AG09319 (cell line): ENCODE results near the gene PARD3.
A peak's percentile ranks its signal among the peaks of the same experiment; 100 is the strongest.
"Not testable (repeated sequence)": the region's sequence is repeated elsewhere in the genome, so short reads cannot be mapped to it uniquely, and the experiment has no call there.

Source experiments
- DNase-seq: peaks from one replicate; pipeline ENCODE4 v3.0.0-alpha.2; 2010; ENCODE audit warnings: low read depth; ENCODE audit errors: extremely low read depth
- TF ChIP-seq, protein P1 (sequence below): IDR thresholded peaks from 2 replicates; pipeline ENCODE4 v1.5.1; 2011; ENCODE audit warnings: low read depth, mild to moderate bottlenecking, inconsistent platforms, low read length, moderate library complexity

Gene PARD3

DNA sequence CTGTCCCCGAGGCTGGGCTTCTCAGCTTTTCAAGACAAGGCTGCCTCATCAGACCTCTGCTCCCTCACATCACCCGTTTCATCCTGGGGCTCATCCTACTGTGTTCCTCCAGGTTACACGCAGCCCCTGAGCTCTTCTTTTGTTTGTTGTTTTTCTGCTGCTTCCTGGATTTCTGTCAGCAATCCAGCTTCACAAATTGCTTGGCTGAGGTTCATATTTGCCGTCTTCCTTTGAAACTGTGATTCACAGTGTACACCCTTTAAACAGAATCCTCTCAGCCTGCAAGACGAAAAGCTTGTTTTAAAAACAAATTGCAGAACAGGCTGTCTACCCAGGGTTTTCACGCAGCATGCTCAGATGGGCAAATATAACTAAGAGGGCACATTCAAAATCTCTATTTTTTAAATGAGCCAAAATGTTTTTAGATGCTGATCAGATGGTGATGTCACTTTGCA is 39.1 kb upstream of the PARD3 start:
- TF ChIP-seq, protein P1, sequence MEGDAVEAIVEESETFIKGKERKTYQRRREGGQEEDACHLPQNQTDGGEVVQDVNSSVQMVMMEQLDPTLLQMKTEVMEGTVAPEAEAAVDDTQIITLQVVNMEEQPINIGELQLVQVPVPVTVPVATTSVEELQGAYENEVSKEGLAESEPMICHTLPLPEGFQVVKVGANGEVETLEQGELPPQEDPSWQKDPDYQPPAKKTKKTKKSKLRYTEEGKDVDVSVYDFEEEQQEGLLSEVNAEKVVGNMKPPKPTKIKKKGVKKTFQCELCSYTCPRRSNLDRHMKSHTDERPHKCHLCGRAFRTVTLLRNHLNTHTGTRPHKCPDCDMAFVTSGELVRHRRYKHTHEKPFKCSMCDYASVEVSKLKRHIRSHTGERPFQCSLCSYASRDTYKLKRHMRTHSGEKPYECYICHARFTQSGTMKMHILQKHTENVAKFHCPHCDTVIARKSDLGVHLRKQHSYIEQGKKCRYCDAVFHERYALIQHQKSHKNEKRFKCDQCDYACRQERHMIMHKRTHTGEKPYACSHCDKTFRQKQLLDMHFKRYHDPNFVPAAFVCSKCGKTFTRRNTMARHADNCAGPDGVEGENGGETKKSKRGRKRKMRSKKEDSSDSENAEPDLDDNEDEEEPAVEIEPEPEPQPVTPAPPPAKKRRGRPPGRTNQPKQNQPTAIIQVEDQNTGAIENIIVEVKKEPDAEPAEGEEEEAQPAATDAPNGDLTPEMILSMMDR, result no peak

DNA sequence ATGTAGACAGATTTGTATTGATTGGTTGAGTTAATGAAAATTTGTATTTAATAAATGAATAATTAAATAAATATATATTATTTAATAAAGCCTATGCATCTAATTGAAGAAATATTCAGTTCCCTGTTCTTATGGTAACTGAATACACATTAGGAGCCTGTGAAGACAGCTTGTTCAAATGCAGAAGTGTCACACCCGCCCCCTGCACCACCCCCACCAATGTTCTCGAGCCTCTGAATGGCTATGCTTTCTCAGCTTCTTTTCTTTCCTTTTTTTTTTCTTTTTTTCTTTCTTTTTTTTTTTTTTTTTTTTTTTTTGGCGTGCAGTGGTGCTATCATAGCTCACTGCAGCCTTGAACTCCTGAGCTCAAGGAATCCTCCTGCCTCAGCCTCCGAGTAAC is 38.3 kb upstream of the PARD3 start:
- TF ChIP-seq, protein P1, result no peak
- no peak for DNase-seq

More for the DNA sequence above, 39.1 kb upstream of the PARD3 start:
- DNase-seq, result peak; percentile 22

DNA sequence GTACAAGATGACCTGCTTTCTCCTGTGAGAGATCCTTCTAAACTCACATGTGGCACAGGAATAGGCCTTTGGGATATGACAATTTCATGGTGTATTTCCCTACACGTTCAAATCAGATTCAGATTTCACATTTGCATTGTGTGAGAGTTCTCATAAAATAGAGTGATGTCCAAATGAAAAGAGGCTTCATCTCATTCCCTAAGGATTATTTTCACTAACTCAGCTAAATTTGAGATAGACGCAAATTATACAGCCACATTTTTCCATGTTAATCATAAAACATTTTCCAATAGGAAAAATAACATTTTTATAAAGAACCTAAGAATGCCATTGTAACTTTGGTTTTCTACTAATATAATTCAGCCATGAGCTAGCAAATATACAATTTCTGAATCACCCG is 35.5 kb upstream of the PARD3 start:
- DNase-seq, result no peak
- TF ChIP-seq, protein P1, result no peak

- DNase-seq, result no peak
- TF ChIP-seq, protein P1, result no peak
Measured at GRCh38 chr10:34850036-34850435, 34.9 kb upstream of the PARD3 start.

GRCh38 chr10:34845070-34845469 is 30.0 kb upstream of the PARD3 start:
- no peak for DNase-seq
- TF ChIP-seq, protein P1, result no peak

DNA sequence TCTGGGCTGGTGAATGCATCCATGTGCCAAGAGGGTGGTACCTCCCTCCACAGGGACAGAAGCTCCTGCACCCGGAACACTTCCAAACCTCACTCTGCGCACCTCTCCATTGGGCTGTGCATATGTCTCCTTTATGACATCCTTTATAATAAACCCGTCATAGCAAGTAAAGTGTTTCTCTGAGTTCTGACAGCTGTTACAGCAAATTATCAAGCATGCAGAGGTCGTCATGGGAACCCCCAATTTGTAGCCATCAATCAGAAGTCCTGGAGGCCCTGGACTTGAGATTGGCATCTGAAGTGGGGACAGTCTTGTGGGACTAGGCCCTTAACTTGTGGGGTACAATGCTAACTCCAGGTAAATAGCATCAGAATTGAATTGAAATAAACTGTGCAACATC is 29.4 kb upstream of the PARD3 start:
- TF ChIP-seq, protein P1, result no peak
- DNase-seq, result no peak

- DNase-seq, result not testable (repeated sequence)
Measured at GRCh38 chr10:34843470-34843869, 28.4 kb upstream of the PARD3 start.

DNA sequence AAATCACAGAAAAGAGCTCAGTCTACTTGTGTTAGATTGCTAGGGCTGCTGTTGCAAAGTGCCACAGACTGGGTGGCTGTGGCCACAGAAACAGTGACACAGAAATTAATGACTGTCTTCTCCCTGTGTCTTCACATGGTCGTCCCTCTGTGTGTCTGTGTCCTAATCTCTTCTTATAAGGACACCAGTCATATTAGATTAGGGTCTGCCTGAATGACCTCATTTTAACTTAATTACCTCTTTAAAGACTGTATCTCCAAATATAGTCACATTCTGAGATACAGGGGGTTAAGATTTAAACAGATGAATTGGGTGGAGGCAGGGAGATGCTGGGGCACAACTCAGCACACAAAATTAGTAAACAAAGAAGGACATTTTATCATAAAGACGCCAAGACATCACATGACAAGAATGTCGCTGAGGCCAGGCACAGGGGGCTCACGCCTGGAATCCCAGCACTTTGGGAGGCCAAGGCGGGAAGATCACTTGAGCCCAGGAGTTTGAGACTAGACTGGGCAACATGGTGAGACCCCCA is 23.3 kb upstream of the PARD3 start:
- no peak for DNase-seq
- TF ChIP-seq, protein P1, result no peak
